Measurements from ENCODE around the gene C9orf43. TPM values are rescaled to one million over a fixed set of nuclear protein-coding genes. Genes with fewer than 3 reads are reported as not detected.

Gene C9orf43
- total and polyA plus RNA-seq, 9 of the 15 experiments (the other 6 are each of a cell fraction or from before 2014, with no cell fraction given), result 0.21 to 0.58 (median 0.33) TPM

- Histone ChIP-seq H3K27me3 (ENCODE audit: control insufficient read depth in 2 of 2, insufficient read depth in 2 of 2, low read length in 2 of 2) (peaks cover 26 to 37% of the 10 kb centered on the region in 2 experiments; a peak in 4 of 5 replicates), H3K36me3 (ENCODE audit: control insufficient read depth, insufficient read depth, low read length) (no peaks in the 10 kb centered on the region), H3K4me1 (replicated peaks in 1 of 2; ENCODE audit: control insufficient read depth in 2 of 2, insufficient read depth in 2 of 2, low read length in 2 of 2) (peaks cover 0 to 8% of the 10 kb centered on the region in 2 experiments; a peak in 2 of 5 replicates), H2AFZ (ENCODE audit: low read depth, low read length) (no peak overlapping the region), H3K4me2 (ENCODE audit: insufficient read depth, low read length) (no peak overlapping the region), H3K9ac (ENCODE audit: insufficient read depth in 1 of 2, low read depth in 2 of 2, low read length in 2 of 2) (no peak overlapping the region), H3K4me3 (no peak overlapping the region), H3K79me2 (ENCODE audit: control insufficient read depth, insufficient read depth, low read length) (no peaks in the 10 kb centered on the region), H3K27ac (ENCODE audit: extremely low read depth, low read depth, low read length) (no peak overlapping the region), H3K9me3 (replicated peaks; ENCODE audit: control insufficient read depth, insufficient read depth, low read depth, low read length) (0 out of 2 replicates have a peak, but pooled peaks cover 4% of the 10 kb centered on the region), H4K20me1 (replicated peaks; ENCODE audit: control insufficient read depth, insufficient read depth, low read length) (peaks cover 5% of the 10 kb centered on the region; the same call in 1 of the 2 replicates), H3K9me1 (ENCODE audit: control insufficient read depth, insufficient read depth, low read length) (no peaks in the 10 kb centered on the region)
- FAIRE-seq, result no peak
- in situ Hi-C loops (cut with MboI) (no loop called here), intact Hi-C loops (cut with micrococcal nuclease) (no loop called here)
- CTCF ChIA-PET (ENCODE audit: low intra/inter-chr PET ratio), result no interaction called here
- no peak for ATAC-seq
- no TSS peak for BruUV-seq (replicated peaks)
- DNase-seq (ENCODE audit: extremely low read depth in 1 of 4, low spot score in 3 of 4), result no peak
- POLR2A ChIA-PET, result interaction anchor here (1.1 to 1.4 kb wide), 2 partner anchors 12 to 76 kb away, joined by 3 read pairs; no protein-coding TSS in a partner anchor
- WGBS (ENCODE audit: insufficient coverage, low coverage, missing lambda C conversion rate), result 15% methylated on average over 2 of the region's 2 CpGs
- TF ChIP-seq ERF (CRISPR knock-in tag; IDR thresholded peaks at IDR 0.05) (no peak), RBM25 (IDR thresholded peaks at IDR 0.05; ENCODE audit: low read depth, low read length, severe bottlenecking) (peak; percentile 78), ZNF184 (CRISPR knock-in tag; IDR thresholded peaks at IDR 0.05) (peak; percentile 83; the same call in 1 of the 2 replicates)
Measured at GRCh38 chr9:113467183-113467582, 56.6 kb downstream of the C9orf43 start.

GRCh38 chr9:113468716-113469448 is 58.3 kb downstream of the C9orf43 start:
- no peaks in the 10 kb centered on the region for H3K36me3 ChIP-seq (ENCODE audit: control insufficient read depth, insufficient read depth, low read length)
- H3K27me3 ChIP-seq (ENCODE audit: control insufficient read depth in 2 of 2, insufficient read depth in 2 of 2, low read length in 2 of 2), result peaks cover 15 to 22% of the 10 kb centered on the region in 2 experiments; a peak in 4 of 5 replicates
- H3K9ac ChIP-seq (ENCODE audit: insufficient read depth in 1 of 2, low read depth in 2 of 2, low read length in 2 of 2), result 0 out of 4 replicates have a peak overlapping the region, but pooled peaks of 1 of the 2 experiments have one; percentile 40
- 0 out of 2 replicates have a peak, but pooled peaks cover 4% of the 10 kb centered on the region for H3K9me3 ChIP-seq (replicated peaks; ENCODE audit: control insufficient read depth, insufficient read depth, low read depth, low read length)
- no peak for ATAC-seq
- DNase-seq (ENCODE audit: extremely low read depth in 1 of 4, low spot score in 3 of 4), result no peak
- ChIA-PET POLR2A (interaction anchor here (1.3 to 1.8 kb wide), 2 partner anchors 10 to 24 kb away, joined by 4 to 5 read pairs; no protein-coding TSS in a partner anchor), CTCF (ENCODE audit: low intra/inter-chr PET ratio) (no interaction called here)
- BruUV-seq (replicated peaks), result no TSS peak
- no peaks in the 10 kb centered on the region for H3K79me2 ChIP-seq (ENCODE audit: control insufficient read depth, insufficient read depth, low read length)
- no peak overlapping the region for H3K27ac ChIP-seq (ENCODE audit: extremely low read depth, low read depth, low read length)
- no peak overlapping the region for H3K4me2 ChIP-seq (ENCODE audit: insufficient read depth, low read length)
- no peak overlapping the region for H3K4me3 ChIP-seq
- H3K9me1 ChIP-seq (ENCODE audit: control insufficient read depth, insufficient read depth, low read length), result no peaks in the 10 kb centered on the region
- WGBS (ENCODE audit: insufficient coverage, low coverage, missing lambda C conversion rate), result 7% methylated on average over 6 of the region's 6 CpGs
- H4K20me1 ChIP-seq (replicated peaks; ENCODE audit: control insufficient read depth, insufficient read depth, low read length), result no peaks in the 10 kb centered on the region
- no peak for FAIRE-seq
- no peak overlapping the region for H2AFZ ChIP-seq (ENCODE audit: low read depth, low read length)
- in situ Hi-C loops (cut with MboI), result no loop called here
- peaks cover 0 to under 1% of the 10 kb centered on the region in 2 experiments; a peak in 1 of 5 replicates for H3K4me1 ChIP-seq (replicated peaks in 1 of 2; ENCODE audit: control insufficient read depth in 2 of 2, insufficient read depth in 2 of 2, low read length in 2 of 2)
- intact Hi-C loops (cut with micrococcal nuclease), result no loop called here
- TF ChIP-seq E2F6 (IDR thresholded peaks at IDR 0.05; ENCODE audit: borderline replicate concordance in 1 of 2, extremely low read depth in 1 of 2, insufficient read depth in 1 of 2, insufficient read length in 1 of 2, low read depth in 1 of 2, low read length in 1 of 2, poor library complexity in 1 of 2, severe bottlenecking in 1 of 2) (no peak), BRD9 (IDR thresholded peaks at IDR 0.05; ENCODE audit: low read depth, partially characterized antibody) (no peak), TAF1 (IDR thresholded peaks at IDR 0.05; ENCODE audit: control insufficient read depth, extremely low read depth, insufficient read depth, low read length, severe bottlenecking) (no peak), SPI1 (IDR thresholded peaks at IDR 0.05; ENCODE audit: borderline replicate concordance, low read depth, low read length) (no peak), TCF7L2 (IDR thresholded peaks at IDR 0.05; ENCODE audit: low read depth, low read length) (no peak), CREBBP (IDR thresholded peaks at IDR 0.05; ENCODE audit: low read depth, low read length) (no peak), EGR1 (conservative IDR thresholded peaks at IDR 0.05) (no peak)
- TF ChIP-seq, protein P1, sequence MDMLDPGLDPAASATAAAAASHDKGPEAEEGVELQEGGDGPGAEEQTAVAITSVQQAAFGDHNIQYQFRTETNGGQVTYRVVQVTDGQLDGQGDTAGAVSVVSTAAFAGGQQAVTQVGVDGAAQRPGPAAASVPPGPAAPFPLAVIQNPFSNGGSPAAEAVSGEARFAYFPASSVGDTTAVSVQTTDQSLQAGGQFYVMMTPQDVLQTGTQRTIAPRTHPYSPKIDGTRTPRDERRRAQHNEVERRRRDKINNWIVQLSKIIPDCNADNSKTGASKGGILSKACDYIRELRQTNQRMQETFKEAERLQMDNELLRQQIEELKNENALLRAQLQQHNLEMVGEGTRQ (CRISPR knock-in tag; IDR thresholded peaks at IDR 0.05), result no peak
